ENCODE measurements around the gene TTC34. TPM values are rescaled to one million over a fixed set of nuclear protein-coding genes. Genes with fewer than 3 reads are reported as not detected.

Gene TTC34
- total and polyA plus RNA-seq, 2 of the 4 experiments (the other 2 are of a cell fraction) = under 0.01 to 0.09 TPM

- Histone ChIP-seq H3K27me3 (ENCODE audit: control insufficient read depth, insufficient read depth, low read length) (no peaks in the 10 kb centered on the region; the same call in 1 of the 2 replicates), H4K8ac (ENCODE audit: low read depth in 2 of 2, low read length in 2 of 2) (no peak overlapping the region), H3K4me3 (ENCODE audit: insufficient read depth, low read depth, low read length) (no peak overlapping the region), H2AK5ac (ENCODE audit: low read depth, low read length) (no peak overlapping the region), H3K14ac (replicated peaks; ENCODE audit: low read depth, low read length) (no peak overlapping the region), H3K23ac (ENCODE audit: low read depth, low read length) (no peak overlapping the region), H2AK9ac (replicated peaks; ENCODE audit: low read depth, low read length, poor library complexity) (no peak overlapping the region), H3K18ac (ENCODE audit: low read depth, low read length) (no peak overlapping the region), H4K91ac (ENCODE audit: insufficient read depth, low read depth, low read length) (no peak overlapping the region), H2AFZ (replicated peaks; ENCODE audit: low read length, poor library complexity) (no peak overlapping the region), H3K4ac (ENCODE audit: low read depth, low read length) (no peak overlapping the region), H3K4me1 (ENCODE audit: control insufficient read depth, insufficient read depth, low read length) (no peaks in the 10 kb centered on the region), H3K79me1 (ENCODE audit: low read depth in 1 of 2, low read length in 2 of 2) (no peaks in the 10 kb centered on the region), H2BK5ac (ENCODE audit: low read depth, low read length, poor library complexity, severe bottlenecking) (no peak overlapping the region), H3K9me1 (ENCODE audit: insufficient read depth, low read length) (no peaks in the 10 kb centered on the region), H3K36me3 (ENCODE audit: control insufficient read depth, insufficient read depth, low read length) (no peaks in the 10 kb centered on the region), H4K5ac (ENCODE audit: low read depth, low read length) (no peak overlapping the region), H3K9me3 (ENCODE audit: control insufficient read depth, insufficient read depth, low read length) (0 out of 2 replicates have a peak, but pooled peaks cover 2% of the 10 kb centered on the region), H4K20me1 (ENCODE audit: insufficient read depth, low read length) (no peaks in the 10 kb centered on the region), H2BK120ac (ENCODE audit: low read depth, low read length) (no peak overlapping the region), H3K56ac (ENCODE audit: extremely low read depth, insufficient read depth, low read length) (no peak overlapping the region), H3K9ac (ENCODE audit: low read depth, low read length) (no peak overlapping the region), H2BK15ac (ENCODE audit: low read depth, low read length) (no peak overlapping the region), H2BK20ac (ENCODE audit: low read depth, low read length) (no peak overlapping the region), H3K4me2 (ENCODE audit: low read depth, low read length) (no peak overlapping the region), H3K27ac (ENCODE audit: insufficient read depth, low read length) (no peak overlapping the region)
- dilution Hi-C loops (cut with HindIII; ENCODE audit: low sequenced_read_pairs, unreplicated experiment) (no loop called here), intact Hi-C loops (cut with micrococcal nuclease) (no loop called here), in situ Hi-C loops (cut with MboI; ENCODE audit: low sequenced_read_pairs) (no loop called here)
- TF ChIP-seq CHD1 (IDR thresholded peaks at IDR 0.05; ENCODE audit: low read depth, low read length) = no peak
- POLR2A ChIA-PET (ENCODE audit: unreplicated experiment) = no interaction called here
- no TSS peak for BruUV-seq (replicated peaks)
- CTCF ChIA-PET = no interaction called here
- DNase-seq (no peak), ATAC-seq (ENCODE audit: low read depth) (no peak)
- WGBS, 2 experiments (ENCODE audit: extremely low coverage in 2 of 2, insufficient read length in 1 of 2) = 39% methylated on average over 3 of the region's 18 CpGs; no CpG with 5 or more reads in 1 of the 2 experiments
These were observed 198.5 kb downstream of the TTC34 start for GRCh38 chr1:2602866-2603520.
